Activated CD8-positive, alpha-beta T cell treated with anti-CD3 and anti-CD28 coated beads, Interleukin-2, amount 10 ng/mL, durations not matched to agents 7 days and 5 days (primary cell): Measurements from ENCODE around the gene TMEM178A. TPM values are rescaled to one million over a fixed set of nuclear protein-coding genes. Genes with fewer than 3 reads are reported as not detected.

Experiments
- ATAC-seq: fragments of 150-1000 bp; cut with Tn5 transposase; one replicate; pipeline ENCODE4 v1.10.0; 2021; ENCODE audit warnings: moderate library complexity
- CTCF ChIA-PET: fragments of 350-600 bp; sonication (Branson Sonifier 250); formaldehyde crosslinking; loops from one replicate; lab custom pipeline; 2021; ENCODE audit warnings: antibody characterized with exemption; lab: Charles Lee
- POLR2A ChIA-PET: fragments of 350-600 bp; sonication (Branson Sonifier 250); formaldehyde crosslinking; loops from one replicate; lab custom pipeline; 2021; ENCODE audit warnings: antibody characterized with exemption; lab: Charles Lee
- DNase-seq: peaks from one replicate; pipeline ENCODE4 v3.0.0-alpha.2; 2020
- H3K27ac Mint-ChIP-seq: one replicate; pipeline ENCODE4 v1.8.0; 2021; ENCODE audit warnings: mild to moderate bottlenecking, mixed read lengths
- H3K27me3 Mint-ChIP-seq: one replicate; pipeline ENCODE4 v1.8.0; 2021; ENCODE audit warnings: low read depth, mixed read lengths
- H3K36me3 Mint-ChIP-seq: one replicate; pipeline ENCODE4 v1.8.0; 2021; ENCODE audit warnings: low read depth, mixed read lengths
- H3K4me1 Mint-ChIP-seq: one replicate; pipeline ENCODE4 v1.8.0; 2021; ENCODE audit warnings: low read depth, mixed read lengths
- H3K4me3 Mint-ChIP-seq: one replicate; pipeline ENCODE4 v1.8.0; 2021; ENCODE audit warnings: mild to moderate bottlenecking, mixed read lengths
- H3K9me3 Mint-ChIP-seq: one replicate; pipeline ENCODE4 v1.8.0; 2022; ENCODE audit warnings: mixed read lengths; ENCODE audit not compliant: insufficient read depth
- total RNA-seq, 2 experiments: library from RNA; stranded (reverse); gene quantifications; one replicate each; pipeline ENCODE4 v1.2.3, GENCODE V29; 2021

Gene TMEM178A
- total RNA-seq, 2 experiments from 2014 or later = not detected

- Mint-ChIP-seq H3K27me3 (peaks cover 8% of the 10 kb centered on the region), H3K4me1 (no peaks in the 10 kb centered on the region), H3K4me3 (no peak overlapping the region), H3K36me3 (peaks cover 2% of the 10 kb centered on the region), H3K27ac (no peak overlapping the region), H3K9me3 (peaks cover 20% of the 10 kb centered on the region)
- ChIA-PET POLR2A (no interaction called here), CTCF (no interaction called here)
- ATAC-seq (no peak), DNase-seq (no peak)
Measured at GRCh38 chr2:39703181-39703872, 37.6 kb downstream of the TMEM178A start.

GRCh38 chr2:39704540-39704939 is 38.8 kb downstream of the TMEM178A start:
- H3K36me3 Mint-ChIP-seq = peaks cover 2% of the 10 kb centered on the region
- no peak for ATAC-seq
- no peaks in the 10 kb centered on the region for H3K4me1 Mint-ChIP-seq
- DNase-seq = no peak
- CTCF ChIA-PET = interaction anchor here (1.3 kb wide), 1 partner anchor 25 kb away, joined by 6 read pairs; no protein-coding TSS in a partner anchor
- H3K27ac Mint-ChIP-seq = no peak overlapping the region
- peaks cover 6% of the 10 kb centered on the region for H3K27me3 Mint-ChIP-seq
- no peak overlapping the region for H3K4me3 Mint-ChIP-seq
- POLR2A ChIA-PET = no interaction called here
- peaks cover 20% of the 10 kb centered on the region for H3K9me3 Mint-ChIP-seq

GRCh38 chr2:39705638-39706037 is 39.9 kb downstream of the TMEM178A start:
- Mint-ChIP-seq H3K4me1 (no peaks in the 10 kb centered on the region), H3K9me3 (peaks cover 15% of the 10 kb centered on the region), H3K4me3 (no peak overlapping the region), H3K36me3 (peaks cover 2% of the 10 kb centered on the region), H3K27ac (no peak overlapping the region), H3K27me3 (peaks cover 6% of the 10 kb centered on the region)
- ChIA-PET CTCF (no interaction called here), POLR2A (no interaction called here)
- no peak for ATAC-seq
- no peak for DNase-seq

- no peak overlapping the region for H3K27ac Mint-ChIP-seq
- H3K4me1 Mint-ChIP-seq = no peaks in the 10 kb centered on the region
- peaks cover under 1% of the 10 kb centered on the region for H3K36me3 Mint-ChIP-seq
- no peak for DNase-seq
- H3K9me3 Mint-ChIP-seq = peaks cover 9% of the 10 kb centered on the region
- CTCF ChIA-PET = no interaction called here
- H3K4me3 Mint-ChIP-seq = no peak overlapping the region
- no peak for ATAC-seq
- POLR2A ChIA-PET = no interaction called here
- H3K27me3 Mint-ChIP-seq = peaks cover 4% of the 10 kb centered on the region
Measured at GRCh38 chr2:39706312-39706711, 40.6 kb downstream of the TMEM178A start.

- no peak for ATAC-seq
- CTCF ChIA-PET = no interaction called here
Measured at GRCh38 chr2:39706945-39707344, 41.2 kb downstream of the TMEM178A start.

GRCh38 chr2:39708003-39708402 is 42.3 kb downstream of the TMEM178A start:
- POLR2A ChIA-PET = no interaction called here
- ATAC-seq = no peak
- H3K36me3 Mint-ChIP-seq = no peaks in the 10 kb centered on the region
- peaks cover 3% of the 10 kb centered on the region for H3K27me3 Mint-ChIP-seq
- CTCF ChIA-PET = no interaction called here
- DNase-seq = no peak
- H3K4me3 Mint-ChIP-seq = no peak overlapping the region
- H3K9me3 Mint-ChIP-seq = no peaks in the 10 kb centered on the region
- H3K27ac Mint-ChIP-seq = no peak overlapping the region
- H3K4me1 Mint-ChIP-seq = no peaks in the 10 kb centered on the region

More at GRCh38 chr2:39706945-39707344, 41.2 kb downstream of the TMEM178A start:
- peaks cover 4% of the 10 kb centered on the region for H3K9me3 Mint-ChIP-seq
- DNase-seq = no peak
- no peaks in the 10 kb centered on the region for H3K36me3 Mint-ChIP-seq
- H3K4me3 Mint-ChIP-seq = no peak overlapping the region
- POLR2A ChIA-PET = no interaction called here
- H3K27ac Mint-ChIP-seq = no peak overlapping the region
- no peaks in the 10 kb centered on the region for H3K4me1 Mint-ChIP-seq
- H3K27me3 Mint-ChIP-seq = peaks cover 3% of the 10 kb centered on the region

GRCh38 chr2:39710807-39711206 is 45.1 kb downstream of the TMEM178A start:
- Mint-ChIP-seq H3K27ac (no peak overlapping the region), H3K4me3 (no peak overlapping the region), H3K36me3 (no peaks in the 10 kb centered on the region), H3K4me1 (no peaks in the 10 kb centered on the region), H3K9me3 (no peaks in the 10 kb centered on the region), H3K27me3 (peaks cover 15% of the 10 kb centered on the region)
- no peak for DNase-seq
- POLR2A ChIA-PET = no interaction called here
- CTCF ChIA-PET = no interaction called here
- ATAC-seq = no peak

- ChIA-PET CTCF (no interaction called here), POLR2A (no interaction called here)
- Mint-ChIP-seq H3K9me3 (no peaks in the 10 kb centered on the region), H3K27ac (no peak overlapping the region), H3K36me3 (no peaks in the 10 kb centered on the region), H3K4me3 (no peak overlapping the region), H3K4me1 (no peaks in the 10 kb centered on the region), H3K27me3 (peaks cover 13% of the 10 kb centered on the region)
- no peak for ATAC-seq
- no peak for DNase-seq
Measured at GRCh38 chr2:39712953-39713352, 47.2 kb downstream of the TMEM178A start.

- no peaks in the 10 kb centered on the region for H3K4me1 Mint-ChIP-seq
- ChIA-PET CTCF (interaction anchor here (0.9 kb wide), 1 partner anchor 335 kb away, joined by 5 read pairs; no protein-coding TSS in a partner anchor), POLR2A (no interaction called here)
- no peaks in the 10 kb centered on the region for H3K9me3 Mint-ChIP-seq
- no peak overlapping the region for H3K27ac Mint-ChIP-seq
- no peaks in the 10 kb centered on the region for H3K36me3 Mint-ChIP-seq
- ATAC-seq (no peak), DNase-seq (no peak)
- H3K4me3 Mint-ChIP-seq = no peak overlapping the region
- peaks cover 13% of the 10 kb centered on the region for H3K27me3 Mint-ChIP-seq
Measured at GRCh38 chr2:39715095-39715494, 49.4 kb downstream of the TMEM178A start.

GRCh38 chr2:39715822-39716221 is 50.1 kb downstream of the TMEM178A start:
- Mint-ChIP-seq H3K4me3 (no peak overlapping the region), H3K9me3 (no peaks in the 10 kb centered on the region), H3K27ac (no peak overlapping the region), H3K36me3 (no peaks in the 10 kb centered on the region), H3K4me1 (no peaks in the 10 kb centered on the region), H3K27me3 (peaks cover 16% of the 10 kb centered on the region)
- ATAC-seq (no peak), DNase-seq (no peak)
- POLR2A ChIA-PET = no interaction called here
- CTCF ChIA-PET = no interaction called here

- Mint-ChIP-seq H3K27ac (no peak overlapping the region), H3K4me3 (no peak overlapping the region), H3K36me3 (no peaks in the 10 kb centered on the region), H3K27me3 (peaks cover 21% of the 10 kb centered on the region), H3K4me1 (no peaks in the 10 kb centered on the region), H3K9me3 (no peaks in the 10 kb centered on the region)
- no peak for DNase-seq
- ATAC-seq = no peak
- ChIA-PET POLR2A (no interaction called here), CTCF (no interaction called here)
Measured at GRCh38 chr2:39717067-39717466, 51.4 kb downstream of the TMEM178A start.

- no peaks in the 10 kb centered on the region for H3K9me3 Mint-ChIP-seq
Measured at GRCh38 chr2:39718483-39718882, 52.8 kb downstream of the TMEM178A start.

More at GRCh38 chr2:39718483-39718882, 52.8 kb downstream of the TMEM178A start:
- Mint-ChIP-seq H3K4me3 (no peak overlapping the region), H3K27me3 (peaks cover 19% of the 10 kb centered on the region), H3K4me1 (no peaks in the 10 kb centered on the region), H3K27ac (no peak overlapping the region), H3K36me3 (no peaks in the 10 kb centered on the region)
- ATAC-seq (no peak), DNase-seq (no peak)
- CTCF ChIA-PET = no interaction called here
- POLR2A ChIA-PET = no interaction called here
